Measurements from ENCODE around the gene SLC25A38.

DNA sequence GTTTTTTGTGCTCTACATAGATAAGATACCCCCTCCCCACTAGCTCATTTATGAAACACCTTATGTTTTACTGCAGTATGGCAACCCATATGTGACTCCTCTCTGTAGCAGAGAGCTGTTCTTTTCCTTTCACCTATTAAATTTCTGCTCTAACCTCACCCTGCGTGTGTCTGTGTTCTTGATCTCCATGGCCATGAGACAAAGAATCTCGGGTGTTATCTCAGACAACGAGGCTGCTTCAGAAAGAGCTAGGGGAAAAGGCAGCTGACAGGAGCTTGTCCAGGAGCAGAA lies 35.6 kb upstream of the SLC25A38 start:
- TF ChIP-seq, protein P1, sequence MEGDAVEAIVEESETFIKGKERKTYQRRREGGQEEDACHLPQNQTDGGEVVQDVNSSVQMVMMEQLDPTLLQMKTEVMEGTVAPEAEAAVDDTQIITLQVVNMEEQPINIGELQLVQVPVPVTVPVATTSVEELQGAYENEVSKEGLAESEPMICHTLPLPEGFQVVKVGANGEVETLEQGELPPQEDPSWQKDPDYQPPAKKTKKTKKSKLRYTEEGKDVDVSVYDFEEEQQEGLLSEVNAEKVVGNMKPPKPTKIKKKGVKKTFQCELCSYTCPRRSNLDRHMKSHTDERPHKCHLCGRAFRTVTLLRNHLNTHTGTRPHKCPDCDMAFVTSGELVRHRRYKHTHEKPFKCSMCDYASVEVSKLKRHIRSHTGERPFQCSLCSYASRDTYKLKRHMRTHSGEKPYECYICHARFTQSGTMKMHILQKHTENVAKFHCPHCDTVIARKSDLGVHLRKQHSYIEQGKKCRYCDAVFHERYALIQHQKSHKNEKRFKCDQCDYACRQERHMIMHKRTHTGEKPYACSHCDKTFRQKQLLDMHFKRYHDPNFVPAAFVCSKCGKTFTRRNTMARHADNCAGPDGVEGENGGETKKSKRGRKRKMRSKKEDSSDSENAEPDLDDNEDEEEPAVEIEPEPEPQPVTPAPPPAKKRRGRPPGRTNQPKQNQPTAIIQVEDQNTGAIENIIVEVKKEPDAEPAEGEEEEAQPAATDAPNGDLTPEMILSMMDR (IDR thresholded peaks at IDR 0.05; ENCODE audit: low read length): no peak
- no peak for TF ChIP-seq EZH2 (optimal IDR thresholded peaks at IDR 0.05; ENCODE audit: low read depth, low read length)

All from MM.1S (cell line).